ENCODE data around the gene DIPK2A. TPM values are rescaled to one million over a fixed set of nuclear protein-coding genes. Genes with fewer than 3 reads are reported as not detected.

Gene DIPK2A
- total RNA-seq, 4 donors from 2014 or later = 26.6 to 63.5 (median 51.2) TPM

DNA sequence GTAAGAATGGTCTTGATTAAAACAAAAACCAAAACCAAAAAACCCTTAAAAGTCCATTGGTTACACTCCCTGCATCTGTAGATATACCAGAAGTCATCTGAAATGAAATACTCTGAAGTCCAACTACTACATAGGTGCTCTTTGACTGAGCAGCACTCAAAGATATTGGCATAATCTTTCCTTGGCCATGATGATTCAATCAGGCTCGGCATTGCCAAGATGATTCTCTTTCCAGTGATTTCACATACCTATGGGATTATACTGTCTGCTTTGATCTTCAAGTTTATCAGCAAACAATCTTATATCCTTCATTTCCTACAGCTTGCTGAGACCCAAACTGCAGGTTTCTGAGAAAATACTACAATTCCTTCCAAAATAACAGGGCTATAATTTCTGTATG lies 35.9 kb upstream of the DIPK2A start:
- 11% methylated on average over 1 of the region's 1 CpG for WGBS
- H3K36me3 ChIP-seq = no peaks in the 10 kb centered on the region
- H3K9me3 ChIP-seq = no peaks in the 10 kb centered on the region
- no peak overlapping the region for H3K4me3 ChIP-seq
- no peaks in the 10 kb centered on the region for H3K4me1 ChIP-seq
- TF ChIP-seq POLR2AphosphoS5 (IDR thresholded peaks at IDR 0.05) (no peak), POLR2A (IDR thresholded peaks at IDR 0.05) (no peak), CTCF (IDR thresholded peaks at IDR 0.05) (no peak), EP300 (IDR thresholded peaks at IDR 0.05) (no peak)
- no peaks in the 10 kb centered on the region for H3K27me3 ChIP-seq
- no peak overlapping the region for H3K27ac ChIP-seq
- DNase-seq (ENCODE audit: low spot score in 2 of 2) = no peak

DNA sequence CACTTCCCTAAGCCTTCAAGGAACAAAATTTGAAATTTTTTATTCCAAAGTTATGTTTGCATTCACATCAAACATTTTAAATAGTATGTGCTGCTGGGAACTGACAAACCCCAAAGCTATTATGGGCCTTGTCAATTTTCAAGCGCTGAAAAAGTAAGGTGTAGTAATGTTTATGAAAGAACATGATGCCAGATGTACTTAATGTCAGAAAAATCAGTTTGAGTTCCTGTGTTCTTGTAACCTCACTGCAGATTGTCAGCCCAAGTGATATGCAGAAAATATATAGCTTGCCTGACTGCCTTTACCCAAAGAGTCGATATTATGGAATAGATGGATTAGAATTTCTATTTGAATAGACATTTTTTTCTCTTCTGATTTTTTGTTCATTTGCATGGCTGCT lies 20.8 kb upstream of the DIPK2A start:
- H3K27ac ChIP-seq = no peak overlapping the region
- no peaks in the 10 kb centered on the region for H3K36me3 ChIP-seq
- no peak overlapping the region for H3K4me3 ChIP-seq
- H3K27me3 ChIP-seq = no peaks in the 10 kb centered on the region
- DNase-seq (ENCODE audit: low spot score in 2 of 2) = no peak
- TF ChIP-seq POLR2A (IDR thresholded peaks at IDR 0.05) = no peak
- no peak for TF ChIP-seq POLR2AphosphoS5 (IDR thresholded peaks at IDR 0.05)
- no peak for TF ChIP-seq CTCF (IDR thresholded peaks at IDR 0.05)
- TF ChIP-seq EP300 (IDR thresholded peaks at IDR 0.05) = no peak
- 64% methylated on average over 2 of the region's 2 CpGs for WGBS
- H3K9me3 ChIP-seq = no peaks in the 10 kb centered on the region
- no peaks in the 10 kb centered on the region for H3K4me1 ChIP-seq

DNA sequence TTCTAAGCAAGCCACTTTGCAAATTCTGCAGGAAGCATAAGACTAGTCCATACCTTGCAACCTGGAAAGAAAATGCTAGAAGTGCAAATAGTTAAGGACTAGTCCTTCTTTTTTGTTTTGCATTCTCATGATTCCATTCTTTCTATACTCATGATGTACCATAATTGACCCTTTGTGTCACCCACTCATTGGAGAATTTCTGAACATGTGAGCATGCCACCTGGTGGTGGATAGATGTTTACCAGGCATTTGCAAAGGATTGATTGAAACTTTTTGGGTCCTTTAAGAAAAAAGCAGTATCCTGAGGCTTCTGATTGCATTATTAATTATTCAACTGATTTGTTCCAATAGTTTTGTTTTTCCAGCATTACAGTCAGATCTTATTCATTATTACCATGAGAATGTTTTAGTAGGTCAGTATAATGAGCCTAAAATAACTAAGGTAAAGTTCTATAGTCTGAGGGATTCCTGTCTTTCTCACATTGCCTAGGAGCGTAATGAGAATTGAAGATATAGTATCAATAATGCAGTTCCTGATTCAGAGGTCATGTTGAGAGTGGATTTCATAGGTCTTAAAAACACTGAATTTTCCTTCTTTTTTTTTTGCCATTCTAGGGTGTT lies 20.2 kb upstream of the DIPK2A start:
- H3K4me3 ChIP-seq = no peak overlapping the region
- 100% methylated on average over 1 of the region's 1 CpG for WGBS
- TF ChIP-seq CTCF (IDR thresholded peaks at IDR 0.05) (peak; percentile 31 to 55), POLR2AphosphoS5 (IDR thresholded peaks at IDR 0.05) (no peak)
- DNase-seq (ENCODE audit: low spot score in 2 of 2) = no peak
- no peak overlapping the region for H3K27ac ChIP-seq
- no peaks in the 10 kb centered on the region for H3K9me3 ChIP-seq
- H3K27me3 ChIP-seq = no peaks in the 10 kb centered on the region
- no peaks in the 10 kb centered on the region for H3K4me1 ChIP-seq
- H3K36me3 ChIP-seq = no peaks in the 10 kb centered on the region

DNA sequence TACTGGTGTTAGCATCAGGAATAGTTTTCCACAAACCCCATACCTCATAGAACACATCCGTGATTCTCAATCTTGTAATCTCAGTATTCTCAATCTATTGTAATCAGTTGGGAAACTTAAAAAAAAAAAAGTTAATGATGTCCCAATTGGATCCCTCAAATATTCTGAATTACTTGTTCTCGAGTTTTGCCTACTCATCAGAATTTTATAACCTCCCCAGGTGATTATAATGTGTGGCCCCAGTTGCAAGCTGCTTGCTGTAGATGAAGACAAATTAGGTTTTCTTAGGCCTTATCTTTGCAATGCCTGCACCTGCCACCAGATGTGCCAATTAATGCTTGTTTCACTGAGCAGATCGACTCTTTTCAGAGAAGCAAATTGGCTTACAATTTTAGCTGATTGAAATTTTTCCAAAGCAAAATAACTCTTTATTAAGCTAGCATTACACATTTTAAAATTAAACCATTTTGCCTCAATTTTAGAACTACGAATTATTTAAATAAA lies 19.0 kb upstream of the DIPK2A start:
- Histone ChIP-seq H3K4me3 (no peak overlapping the region), H3K27me3 (no peaks in the 10 kb centered on the region), H3K36me3 (no peaks in the 10 kb centered on the region), H3K4me1 (no peaks in the 10 kb centered on the region), H3K9me3 (no peaks in the 10 kb centered on the region), H3K27ac (no peak overlapping the region)
- no peak for DNase-seq (ENCODE audit: low spot score in 2 of 2)
- 71% methylated on average over 4 of the region's 4 CpGs for WGBS
- TF ChIP-seq EP300 (IDR thresholded peaks at IDR 0.05) (no peak), CTCF (IDR thresholded peaks at IDR 0.05) (no peak), POLR2A (IDR thresholded peaks at IDR 0.05) (no peak), POLR2AphosphoS5 (IDR thresholded peaks at IDR 0.05) (no peak)

- no peaks in the 10 kb centered on the region for H3K9me3 ChIP-seq
- H3K27ac ChIP-seq = no peak overlapping the region
- no peaks in the 10 kb centered on the region for H3K36me3 ChIP-seq
- H3K27me3 ChIP-seq = no peaks in the 10 kb centered on the region
- H3K4me3 ChIP-seq = no peak overlapping the region
- no peak for DNase-seq (ENCODE audit: low spot score in 2 of 2)
- TF ChIP-seq CTCF (IDR thresholded peaks at IDR 0.05) = no peak
- no peak for TF ChIP-seq EP300 (IDR thresholded peaks at IDR 0.05)
- TF ChIP-seq POLR2AphosphoS5 (IDR thresholded peaks at IDR 0.05) = no peak
- TF ChIP-seq POLR2A (IDR thresholded peaks at IDR 0.05) = no peak
- H3K4me1 ChIP-seq = no peaks in the 10 kb centered on the region
Observed at GRCh38 chr3:143955113-143955512, 16.5 kb upstream of the DIPK2A start.

All from suprapubic skin (tissue), 4 donors.